HEK293T (cell line): Measurements from ENCODE around the gene SLC35F6.

Experiments used
- BHLHE40 ChIP-seq: fragments of 450-650 bp; IDR thresholded peaks from 2 replicates; pipeline ENCODE4 v1.6.1; 2016; ENCODE audit warnings: mild to moderate bottlenecking, moderate library complexity, borderline replicate concordance
- FOXK2 ChIP-seq: fragments of 450-650 bp; IDR thresholded peaks from 2 replicates; pipeline ENCODE4 v1.6.1; 2016; ENCODE audit warnings: mild to moderate bottlenecking
- FOXM1 ChIP-seq: fragments of 450-650 bp; IDR thresholded peaks from 2 replicates; pipeline ENCODE4 v1.6.1; 2017; ENCODE audit warnings: mild to moderate bottlenecking, borderline replicate concordance
- LEF1 ChIP-seq: fragments of 450-650 bp; IDR thresholded peaks from 2 replicates; pipeline ENCODE4 v1.6.1; 2017; ENCODE audit warnings: mild to moderate bottlenecking, borderline replicate concordance
- SP1 ChIP-seq: fragments of 450-650 bp; IDR thresholded peaks from 2 replicates; pipeline ENCODE4 v1.6.1; 2017
- SUZ12 ChIP-seq: fragments of 450-650 bp; IDR thresholded peaks from 2 replicates; pipeline ENCODE4 v1.6.1; 2016; ENCODE audit warnings: mild to moderate bottlenecking
- ZNF384 ChIP-seq: fragments of 450-650 bp; IDR thresholded peaks from 2 replicates; pipeline ENCODE4 v1.6.1; 2016

DNA sequence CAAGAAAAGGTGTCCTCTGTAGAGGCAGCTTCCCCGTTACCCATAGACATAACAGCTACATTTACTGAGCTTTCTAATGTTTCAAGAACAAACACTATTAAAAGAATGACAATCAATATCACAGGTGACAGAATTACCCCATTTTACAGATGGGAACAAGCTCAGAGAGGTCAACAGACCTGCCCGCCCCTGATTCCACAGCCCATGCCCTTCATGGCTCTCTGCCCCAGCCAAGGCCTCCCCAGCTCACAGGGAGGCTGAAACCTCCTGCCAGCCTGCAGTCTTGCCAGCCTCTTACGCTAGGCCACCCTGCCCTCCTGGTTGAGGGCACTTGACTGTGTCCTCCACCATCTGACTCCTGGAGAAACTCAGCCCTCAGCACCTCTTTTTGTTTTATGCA lies 19.1 kb upstream of the SLC35F6 start:
- TF ChIP-seq FOXM1 (no peak), ZNF384 (no peak), LEF1 (no peak), SUZ12 (no peak), BHLHE40 (no peak), FOXK2 (no peak), SP1 (no peak)
